HG03460 (cell line): Measurements from ENCODE around the gene PURB.
A peak's percentile ranks its signal among the peaks of the same experiment; 100 is the strongest.
"Not testable (repeated sequence)": the region's sequence is repeated elsewhere in the genome, so short reads cannot be mapped to it uniquely, and the experiment has no call there.

Source experiments
- ATAC-seq: cut with Tn5 transposase; IDR thresholded peaks from one replicate; pipeline ENCODE4 v1.9.1; 2021; ENCODE audit not compliant: unreplicated experiment

Gene PURB

DNA sequence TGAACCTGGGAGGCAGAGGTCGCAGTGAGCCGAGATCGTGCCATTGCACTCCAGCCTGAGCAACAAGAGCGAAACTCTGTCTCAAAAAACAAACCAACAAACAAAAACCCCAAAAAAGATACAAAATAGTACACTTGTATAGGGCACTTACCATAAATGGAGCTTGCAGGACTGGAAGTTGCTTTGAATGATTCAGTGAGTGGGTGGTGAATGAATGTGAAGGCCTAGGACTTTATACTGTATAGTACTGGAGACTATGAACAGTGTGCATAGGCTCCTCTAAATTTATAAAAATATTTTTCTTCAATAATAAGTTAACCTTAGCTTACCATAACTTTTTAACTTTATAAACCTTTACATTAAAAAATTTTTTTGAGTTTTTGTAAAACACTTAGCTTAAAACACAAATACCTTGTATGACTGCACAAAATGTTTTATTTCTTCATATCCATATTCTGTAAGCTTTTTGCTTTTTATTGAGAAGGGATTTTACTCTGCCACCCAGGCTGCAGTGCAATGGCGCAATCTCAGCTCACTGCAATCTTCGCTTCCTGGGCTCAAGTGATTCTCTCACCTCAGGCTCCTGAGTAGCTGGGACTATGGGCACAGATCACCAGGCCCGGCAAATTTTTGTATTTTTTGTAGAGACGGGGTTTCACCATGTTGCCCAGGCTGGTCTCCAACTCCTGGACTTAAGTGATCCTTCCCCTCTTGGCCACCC is 30.5 kb downstream of the PURB start:
- ATAC-seq: no peak

GRCh38 chr7:44853391-44853790 is 31.9 kb downstream of the PURB start:
- ATAC-seq: no peak

GRCh38 chr7:44852590-44852989 is 32.7 kb downstream of the PURB start:
- ATAC-seq: no peak

- ATAC-seq: no peak
Measured at GRCh38 chr7:44849885-44850544, 35.3 kb downstream of the PURB start.

DNA sequence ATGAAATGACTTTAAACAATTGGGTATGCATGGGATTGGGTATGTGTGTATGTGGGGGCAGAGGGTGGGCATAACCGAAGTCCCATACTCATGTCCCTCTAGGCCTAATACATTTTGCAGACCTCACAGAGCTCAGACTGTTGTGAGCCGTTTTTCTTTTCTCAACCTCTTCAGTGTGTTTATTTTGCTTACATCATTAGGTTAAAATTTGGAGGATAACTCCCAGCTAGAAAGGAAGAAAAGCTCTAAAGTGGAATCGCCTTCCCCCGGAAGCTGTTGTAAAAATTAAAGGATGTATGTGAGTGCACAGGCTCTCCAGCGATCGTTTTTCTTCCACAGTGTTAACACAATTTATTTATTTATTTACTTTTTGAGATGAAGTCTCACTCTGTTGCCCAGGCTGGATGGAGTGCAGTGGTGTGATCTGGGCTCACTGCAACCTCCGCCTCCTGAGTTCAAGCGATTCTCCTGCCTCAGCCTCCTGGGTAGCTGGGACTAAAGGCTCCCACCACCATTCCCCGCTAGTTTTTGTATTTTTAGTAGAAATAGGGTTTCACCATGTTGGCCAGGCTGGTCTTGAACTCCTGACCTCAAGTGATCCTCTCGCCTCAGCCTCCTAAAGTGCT is 36.0 kb downstream of the PURB start:
- ATAC-seq: no peak

DNA sequence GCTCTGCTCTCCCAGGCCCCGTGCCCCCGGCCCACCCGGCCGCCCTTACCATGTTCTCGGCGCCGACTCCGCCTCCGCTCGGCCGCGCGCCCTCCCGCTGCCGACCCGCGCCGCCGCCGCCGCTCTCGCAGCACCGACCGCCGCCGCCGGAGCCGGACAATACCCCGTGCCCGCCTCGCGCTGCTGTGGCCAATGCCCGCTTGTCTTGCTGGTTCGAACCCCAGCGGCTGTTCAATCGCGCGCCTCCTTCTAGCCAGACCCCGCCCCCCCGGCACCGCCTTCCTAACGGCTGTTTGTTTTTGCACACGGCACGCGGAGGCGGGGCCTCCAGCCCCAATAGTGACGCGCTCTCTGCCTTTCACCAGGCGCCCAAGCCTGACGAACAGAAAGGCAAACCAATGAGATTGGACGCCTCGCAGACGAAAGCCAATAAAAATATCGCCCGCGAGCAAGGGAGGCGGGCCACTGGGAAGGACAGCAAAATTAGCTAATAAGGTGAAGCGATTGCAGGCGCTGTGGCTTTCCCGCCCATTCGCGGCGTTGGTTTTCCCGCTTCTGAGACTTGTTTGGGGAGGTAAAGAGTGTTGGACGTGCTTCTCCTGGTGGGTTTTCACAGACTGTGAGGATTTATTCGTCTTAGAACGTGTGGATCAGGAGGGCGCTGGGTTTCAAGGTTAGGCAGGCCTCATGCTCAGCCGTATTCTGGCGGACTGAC is 37.3 kb downstream of the PURB start, which contains the start of gene H2AZ2:
Gene H2AZ2, minus strand, starts transcription at position 168 of the 715 bp plus-strand sequence. Its CDS starts 116 bp downstream, at position 52.
- peak; percentile 83 for ATAC-seq

- peak; percentile 67 for ATAC-seq
Measured at GRCh38 chr7:44847509-44847919, 37.8 kb downstream of the PURB start.

GRCh38 chr7:44846816-44847508 is 38.4 kb downstream of the PURB start:
- no peak for ATAC-seq

DNA sequence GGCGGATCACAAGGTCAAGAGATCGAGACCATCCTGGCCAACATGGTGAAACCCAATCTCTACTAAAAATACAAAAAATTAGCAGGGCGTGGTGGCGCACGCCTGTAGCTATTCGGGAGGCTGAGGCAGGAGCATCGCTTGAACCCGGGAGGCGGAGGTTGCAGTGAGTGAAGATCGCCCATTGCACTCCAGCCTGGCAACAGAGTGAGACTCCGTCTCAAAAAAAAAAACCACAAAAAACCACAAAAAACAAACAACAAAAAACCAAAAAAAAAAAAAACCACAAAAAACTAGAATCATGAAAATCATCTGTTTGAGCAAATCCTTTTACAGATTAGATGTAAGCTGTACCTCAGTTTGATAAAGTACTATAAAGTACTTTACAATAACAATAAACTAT is 38.9 kb downstream of the PURB start:
- ATAC-seq: not testable (repeated sequence)

- ATAC-seq: no peak
Measured at GRCh38 chr7:44845451-44845850, 39.9 kb downstream of the PURB start.

DNA sequence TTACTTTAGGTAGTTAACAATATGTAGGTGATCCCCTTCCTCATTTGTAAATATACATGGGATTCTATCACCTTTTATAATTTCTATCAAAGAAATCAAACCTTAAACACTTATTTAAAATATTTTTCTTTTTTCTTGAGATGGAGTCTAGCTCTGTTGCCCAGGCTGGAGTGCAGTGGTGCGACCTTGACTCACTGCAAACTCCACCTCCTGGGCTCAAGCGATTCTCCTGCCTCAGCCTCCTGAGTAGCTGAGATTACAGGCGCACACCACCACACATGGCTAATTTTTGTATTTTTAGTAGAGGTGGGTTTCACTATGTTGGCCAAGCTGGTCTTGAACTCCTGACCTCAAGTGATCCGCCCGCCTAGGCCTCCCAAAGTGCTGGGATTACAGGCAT is 41.9 kb downstream of the PURB start:
- not testable (repeated sequence) for ATAC-seq

DNA sequence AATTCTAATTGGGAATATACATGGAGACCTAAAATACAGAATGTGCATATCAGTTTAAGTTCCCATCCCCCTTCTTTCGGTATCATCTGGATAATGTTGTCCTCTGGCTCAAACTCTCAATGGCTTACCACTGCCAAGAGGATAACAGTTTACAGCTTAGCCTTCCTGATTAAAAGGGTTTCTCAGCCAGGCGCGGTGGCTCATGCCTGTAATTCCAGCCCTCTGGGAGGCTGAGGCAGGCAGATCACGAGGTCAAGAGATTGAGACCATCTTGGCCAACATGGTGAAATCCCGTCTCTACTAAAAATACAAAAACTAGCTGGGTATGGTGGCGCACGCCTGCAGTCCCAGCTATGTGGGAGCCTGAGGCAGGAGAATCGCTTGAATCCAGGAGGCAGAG is 42.7 kb downstream of the PURB start:
- ATAC-seq: not testable (repeated sequence)

- ATAC-seq: no peak
Measured at GRCh38 chr7:44838751-44839150, 46.6 kb downstream of the PURB start.

- ATAC-seq: no peak
Measured at GRCh38 chr7:44827567-44827966, 57.8 kb downstream of the PURB start.
